KBM-7 (cell line): ENCODE data around the gene DDX42.

Source experiments
- DNase-seq: peaks from one replicate; pipeline ENCODE4 v3.0.0-alpha.2; 2015
- in situ Hi-C: fragments of 300-500 bp; cut with MboI; formaldehyde crosslinking; loops from 2 replicates; pipeline ENCODE4 v1.14.3; 2020; ENCODE audit warnings: low sequenced_read_pairs, low pct_unique_long_range_greater_than_20kb, mixed read lengths

Gene DDX42

DNA sequence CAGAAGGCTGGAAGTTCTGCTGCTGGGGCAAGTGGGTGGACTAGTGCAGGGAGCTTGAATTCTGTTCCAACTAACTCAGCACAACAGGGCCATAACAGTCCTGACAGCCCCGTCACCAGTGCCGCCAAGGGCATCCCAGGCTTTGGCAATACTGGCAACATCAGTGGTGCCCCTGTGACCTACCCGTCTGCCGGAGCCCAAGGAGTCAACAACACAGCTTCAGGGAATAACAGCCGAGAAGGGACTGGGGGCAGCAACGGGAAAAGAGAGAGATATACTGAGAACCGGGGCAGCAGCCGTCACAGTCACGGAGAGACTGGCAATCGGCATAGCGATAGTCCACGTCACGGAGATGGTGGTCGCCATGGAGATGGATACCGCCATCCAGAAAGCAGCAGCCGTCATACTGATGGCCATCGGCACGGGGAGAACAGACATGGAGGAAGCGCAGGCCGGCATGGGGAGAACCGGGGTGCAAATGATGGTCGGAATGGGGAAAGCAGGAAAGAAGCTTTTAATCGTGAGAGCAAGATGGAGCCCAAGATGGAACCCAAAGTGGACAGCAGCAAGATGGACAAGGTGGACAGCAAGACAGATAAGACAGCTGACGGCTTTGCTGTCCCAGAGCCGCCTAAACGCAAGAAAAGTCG is 43.9 kb downstream of the DDX42 start:
- in situ Hi-C loops: no loop called here

DNA sequence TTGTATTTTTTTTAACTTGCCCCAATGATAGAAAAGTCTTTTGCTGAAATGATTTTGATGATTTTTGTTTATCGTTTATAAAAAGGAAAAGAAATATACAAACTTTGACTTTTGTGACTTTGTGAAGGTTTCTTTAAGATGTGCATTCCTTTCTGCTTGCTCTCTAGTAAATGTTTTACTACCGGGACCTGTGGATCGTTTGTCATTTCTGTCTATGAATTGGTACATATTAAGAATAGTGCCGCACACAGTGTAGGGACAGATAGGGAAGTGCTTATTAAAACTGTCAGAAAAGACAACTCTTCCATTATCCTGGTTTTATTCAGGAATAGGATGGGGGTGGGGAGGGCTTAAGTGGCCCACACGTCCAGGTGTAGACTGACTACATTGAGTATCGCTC is 45.2 kb downstream of the DDX42 start:
- in situ Hi-C loops: no loop called here
- no peak for DNase-seq

More for the DNA sequence above, 43.9 kb downstream of the DDX42 start:
- DNase-seq: no peak

DNA sequence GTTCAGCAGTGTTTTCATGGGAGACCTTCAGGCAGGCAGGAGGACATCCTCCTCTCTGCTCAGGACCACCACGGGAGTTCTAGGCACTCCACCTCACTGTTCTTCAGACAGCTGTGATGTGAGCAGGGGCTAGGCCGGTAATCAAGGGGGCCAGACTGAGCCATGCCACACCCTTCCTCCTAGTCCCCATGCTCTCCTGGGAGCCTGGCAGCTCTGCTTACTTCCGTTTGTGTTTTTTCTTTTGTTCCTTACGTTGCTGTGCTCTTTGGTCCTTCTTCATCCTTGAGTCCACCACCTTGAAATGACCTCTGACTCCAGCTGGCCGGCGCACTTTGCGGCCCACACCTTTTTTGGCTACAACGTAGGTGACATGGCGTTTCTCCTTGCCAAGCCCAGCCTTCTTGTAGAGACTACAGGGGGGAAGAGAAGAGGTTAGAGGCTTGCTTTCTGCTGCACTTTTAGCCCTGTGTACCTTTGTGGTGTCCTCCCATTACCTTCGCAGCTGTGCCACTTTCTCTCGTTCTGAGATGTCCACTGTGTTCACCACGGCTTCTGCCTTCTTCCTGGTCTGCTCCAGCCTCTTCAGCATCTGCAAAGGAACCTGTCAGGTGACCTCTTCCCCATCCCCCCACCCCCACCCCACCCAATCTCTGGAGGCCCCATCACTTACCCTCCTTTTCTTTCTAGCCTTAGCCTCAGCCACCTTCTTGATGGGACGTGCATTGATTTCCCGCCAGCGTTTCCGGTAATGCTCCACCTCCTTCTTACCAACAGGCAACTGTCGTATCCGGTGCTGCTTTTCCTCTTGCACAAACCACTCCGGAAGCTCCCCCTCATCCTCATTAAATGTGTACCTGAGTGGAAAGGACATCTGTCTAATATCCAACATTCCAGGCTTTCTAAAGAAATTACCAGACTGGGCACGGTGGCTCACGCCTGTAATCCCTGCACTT is 45.9 kb downstream of the DDX42 start:
- DNase-seq: no peak
- in situ Hi-C loops: no loop called here

DNA sequence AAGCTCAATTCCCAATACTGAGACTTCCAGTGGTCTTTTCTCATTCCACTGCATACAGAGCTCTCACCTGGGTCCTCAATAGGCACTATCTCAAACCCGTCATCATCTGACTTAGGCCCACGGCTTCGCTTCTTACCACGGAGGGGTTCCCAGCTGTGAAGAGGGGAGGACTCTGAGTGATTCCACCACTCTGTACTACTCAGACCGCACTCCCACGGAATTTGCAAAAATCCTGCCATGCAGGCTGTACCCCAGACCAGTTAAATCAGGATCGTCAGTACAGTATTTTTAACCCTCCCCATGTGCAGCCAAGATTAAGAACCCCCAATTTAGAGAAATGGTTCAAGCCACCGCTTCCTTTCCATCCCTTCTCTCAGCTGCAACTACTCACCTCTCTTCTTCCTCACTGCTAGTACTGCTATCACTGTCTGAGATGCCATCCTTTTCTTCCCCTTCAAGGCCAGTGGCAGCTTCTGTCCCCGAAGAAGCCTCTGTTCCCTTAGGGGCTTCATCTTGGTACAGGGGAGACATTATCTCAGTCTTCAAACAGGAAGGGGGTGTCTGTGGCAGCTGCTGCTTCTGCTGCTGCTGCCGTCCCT is 47.1 kb downstream of the DDX42 start:
- in situ Hi-C loops: no loop called here

DNA sequence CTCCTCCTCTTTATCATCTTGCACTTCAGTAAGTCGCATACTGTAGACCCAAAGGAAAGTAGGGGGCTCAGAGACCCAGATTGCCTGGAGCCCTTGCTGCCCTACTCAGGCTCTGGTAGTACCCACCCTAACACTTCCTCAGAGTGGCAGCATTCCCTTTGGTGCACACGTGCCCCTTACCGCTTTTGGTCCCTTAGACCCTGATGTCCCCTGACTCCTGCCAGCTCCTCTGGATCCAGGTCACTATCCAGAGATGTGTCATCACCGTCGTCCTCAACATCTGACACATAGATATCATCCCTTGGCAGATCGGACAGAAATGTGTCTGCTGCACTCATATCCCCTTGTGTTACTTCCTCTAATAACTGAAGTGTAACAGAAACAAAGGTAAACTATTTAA is 47.8 kb downstream of the DDX42 start:
- DNase-seq: no peak
- in situ Hi-C loops: no loop called here

More for the DNA sequence above, 47.1 kb downstream of the DDX42 start:
- DNase-seq: no peak

DNA sequence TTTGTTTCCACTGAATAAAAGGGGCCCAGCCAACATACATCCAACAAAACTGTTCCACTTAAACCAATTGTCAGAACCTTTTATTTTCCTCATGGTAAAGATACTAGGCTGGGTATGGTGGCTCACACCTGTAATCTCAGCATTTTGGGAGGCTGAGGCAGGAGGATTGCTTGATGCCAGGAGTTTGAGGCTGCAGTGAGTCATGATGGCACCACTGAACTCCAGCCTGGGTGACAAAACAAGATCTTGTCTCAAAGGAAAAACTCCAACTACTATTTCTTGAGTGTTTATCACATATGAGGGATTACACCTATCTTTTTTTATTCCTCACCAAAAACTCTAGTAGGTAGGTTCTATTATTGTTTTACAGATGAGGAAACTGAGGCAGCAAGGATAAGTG is 48.6 kb downstream of the DDX42 start:
- no peak for DNase-seq
- in situ Hi-C loops: no loop called here

DNA sequence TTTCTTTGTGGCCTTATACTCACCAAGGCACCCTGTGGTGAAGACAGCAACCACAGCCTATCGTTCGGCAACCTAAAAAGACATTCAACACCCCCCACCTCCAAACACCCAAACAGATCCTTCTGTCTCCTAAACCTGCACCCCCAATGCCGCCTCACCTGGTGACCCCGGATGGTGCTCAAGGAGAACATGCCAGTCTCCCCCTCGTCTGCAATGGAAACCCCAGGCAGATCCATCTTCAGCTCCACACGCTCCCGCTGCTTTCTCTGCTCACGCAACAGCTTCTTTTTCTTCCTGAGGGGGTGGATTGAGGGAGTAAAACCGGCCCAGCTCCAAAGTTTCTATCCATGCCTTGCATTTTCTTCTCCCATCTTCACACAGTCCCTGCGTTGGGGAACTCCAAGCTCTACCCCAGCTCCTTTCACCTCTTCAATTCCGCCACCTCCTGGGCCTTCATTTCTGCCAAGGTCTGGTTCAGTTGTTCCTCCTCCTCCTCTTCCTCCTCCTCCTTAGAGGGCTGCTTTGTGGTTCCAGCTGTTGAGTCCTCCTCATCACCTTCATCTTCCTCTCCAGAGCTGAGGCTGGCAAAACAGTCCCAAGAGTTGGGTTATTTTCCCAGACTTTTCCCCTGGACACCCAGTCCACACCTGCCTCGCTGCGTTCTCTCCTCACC is 49.8 kb downstream of the DDX42 start:
- DNase-seq: no peak
- in situ Hi-C loops: no loop called here

DNA sequence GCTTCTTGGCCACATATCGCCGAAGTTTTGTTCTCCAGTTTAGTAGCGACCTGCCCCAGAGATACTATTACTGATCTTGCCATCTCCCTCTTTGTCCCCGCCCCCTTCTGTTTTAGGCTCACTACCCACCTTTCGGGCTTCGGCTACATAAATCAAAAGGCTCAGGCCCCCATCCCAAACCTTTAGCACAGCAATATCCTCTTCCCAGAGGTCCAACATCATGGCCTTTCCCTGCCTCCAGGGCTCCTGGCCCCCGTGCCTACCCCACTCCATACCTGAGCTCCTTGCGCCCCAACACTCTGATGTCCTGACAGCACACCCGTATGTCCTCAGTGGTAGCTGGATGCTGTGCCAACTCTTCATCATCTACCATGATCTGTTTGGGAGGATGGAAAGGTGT is 50.4 kb downstream of the DDX42 start:
- in situ Hi-C loops: no loop called here
- DNase-seq: no peak

DNA sequence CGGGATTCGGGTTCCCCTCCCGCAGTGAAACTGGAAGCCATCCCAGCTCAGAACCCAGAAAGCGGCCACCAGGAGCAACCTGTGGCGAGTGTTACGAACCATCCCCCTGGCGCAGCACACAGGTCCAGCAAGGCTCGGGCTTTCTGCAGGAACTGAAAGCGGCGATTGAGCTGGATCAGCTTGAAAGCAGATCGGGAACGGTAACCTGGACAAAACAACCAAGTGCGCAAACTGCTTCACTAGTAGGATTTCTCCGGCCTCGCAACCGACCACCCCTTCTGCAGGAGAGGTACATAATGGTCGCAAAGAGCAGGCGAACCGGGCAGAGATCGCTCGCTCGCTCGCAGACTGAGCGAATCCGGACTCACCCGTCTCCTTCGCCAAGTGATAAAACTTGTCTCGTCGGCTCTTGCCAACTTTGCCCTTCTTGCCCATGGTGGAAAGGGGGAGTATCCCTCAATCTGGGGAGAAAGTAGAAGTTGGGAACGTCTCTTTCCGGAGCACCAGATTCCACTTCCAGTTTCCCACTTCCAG is 52.6 kb downstream of the DDX42 start:
- in situ Hi-C loops: no loop called here
- no peak for DNase-seq

DNA sequence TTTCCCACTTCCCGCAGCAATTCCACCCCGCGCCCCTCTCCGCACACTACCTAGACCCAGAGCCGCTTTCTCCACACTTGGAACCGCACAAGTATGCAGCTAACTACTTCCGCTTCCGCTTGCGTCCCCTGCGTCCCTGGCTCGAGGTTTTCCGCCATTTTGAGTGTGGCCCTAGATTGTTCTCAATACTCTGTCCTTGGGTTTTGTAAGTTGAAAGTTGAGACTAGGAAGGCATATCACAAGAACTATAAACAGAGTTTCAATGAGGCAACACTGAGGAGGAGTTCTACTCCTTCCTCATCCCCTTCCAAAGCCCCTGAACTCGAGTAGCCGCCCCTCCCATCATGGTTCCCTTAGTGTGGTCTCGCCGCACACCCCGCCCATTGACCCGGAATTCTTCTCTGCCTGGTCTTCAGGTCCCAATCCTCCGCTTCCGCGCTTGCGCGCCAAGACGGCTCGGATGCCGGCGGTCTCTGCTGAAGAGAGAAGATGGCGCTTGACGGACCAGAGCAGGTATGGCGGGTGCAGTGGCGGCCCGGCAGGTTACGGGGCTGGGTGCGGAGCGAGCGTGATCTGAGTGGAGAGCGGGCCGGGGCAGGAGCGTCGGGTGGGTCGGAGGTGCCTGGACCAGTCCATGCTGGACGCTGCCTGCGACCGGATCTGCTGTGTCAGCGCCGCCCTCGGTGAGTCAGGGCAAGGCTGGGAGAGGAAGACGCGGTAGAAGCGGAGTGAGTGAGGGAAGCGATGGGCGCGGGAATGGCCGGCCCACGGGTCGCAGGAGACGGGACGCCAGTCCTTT is 53.2 kb downstream of the DDX42 start, which contains the start of the genes FTSJ3 and PSMC5:
Gene FTSJ3, minus strand, starts transcription at position 662 of the 799 bp plus-strand sequence. CDS start 761 bp downstream, outside the sequence.
Gene PSMC5, plus strand, starts transcription at position 430 of the 799 bp plus-strand sequence. Its CDS starts 60 bp downstream, at position 490.
- peak; percentile 96 for DNase-seq
- in situ Hi-C loops: no loop called here

DNA sequence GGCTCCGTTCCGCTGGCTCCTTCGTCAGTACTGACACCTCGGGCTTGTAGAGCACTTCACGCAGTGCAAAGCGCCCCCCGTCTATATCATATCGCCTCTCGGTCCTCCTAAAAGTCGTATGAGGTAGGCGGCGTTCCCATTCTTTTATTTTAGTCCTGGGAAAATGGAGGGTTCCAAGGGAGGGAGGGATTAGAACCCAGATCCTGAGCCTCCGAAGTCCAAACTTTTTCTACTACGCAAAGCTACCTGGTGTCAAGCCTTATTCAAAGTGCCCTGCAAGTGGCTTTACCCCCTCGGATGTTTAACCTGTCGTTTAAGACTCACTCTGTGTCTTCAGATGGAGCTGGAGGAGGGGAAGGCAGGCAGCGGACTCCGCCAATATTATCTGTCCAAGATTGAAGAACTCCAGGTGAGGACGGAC is 53.8 kb downstream of the DDX42 start:
- DNase-seq: no peak
- in situ Hi-C loops: no loop called here

DNA sequence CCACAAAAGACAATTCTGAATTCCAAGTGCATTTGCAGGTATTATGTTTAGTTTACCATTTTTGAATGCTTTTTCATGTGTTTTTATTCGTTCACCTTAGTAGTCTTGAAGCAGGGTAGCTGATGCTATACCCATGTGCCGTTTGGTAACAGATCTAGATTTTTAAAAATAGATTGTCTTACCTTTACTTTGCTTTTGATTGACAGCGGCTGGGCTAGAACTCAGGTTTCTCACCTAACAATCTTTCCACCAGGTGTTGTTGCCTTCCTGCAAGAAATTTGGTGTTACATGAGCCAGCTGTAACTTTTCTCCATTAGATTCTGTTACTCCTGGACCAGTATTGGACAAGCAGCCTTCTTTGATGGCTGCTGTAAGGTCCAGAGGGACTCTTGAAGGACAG is 55.0 kb downstream of the DDX42 start:
- no peak for DNase-seq
- in situ Hi-C loops: no loop called here

DNA sequence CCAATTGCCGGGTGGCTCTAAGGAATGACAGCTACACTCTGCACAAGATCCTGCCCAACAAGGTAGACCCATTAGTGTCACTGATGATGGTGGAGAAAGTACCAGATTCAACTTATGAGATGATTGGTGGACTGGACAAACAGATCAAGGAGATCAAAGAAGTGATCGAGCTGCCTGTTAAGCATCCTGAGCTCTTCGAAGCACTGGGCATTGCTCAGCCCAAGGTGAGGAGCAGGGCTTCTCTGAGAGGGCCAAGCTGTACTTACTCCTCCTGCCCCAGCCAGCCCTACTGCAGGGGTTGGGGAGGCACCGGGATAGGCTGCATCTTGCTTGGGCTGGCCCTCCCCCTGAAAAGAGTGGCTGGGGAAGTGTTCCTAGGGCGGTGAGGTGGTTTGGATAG is 56.3 kb downstream of the DDX42 start:
- DNase-seq: no peak
- in situ Hi-C loops: no loop called here

DNA sequence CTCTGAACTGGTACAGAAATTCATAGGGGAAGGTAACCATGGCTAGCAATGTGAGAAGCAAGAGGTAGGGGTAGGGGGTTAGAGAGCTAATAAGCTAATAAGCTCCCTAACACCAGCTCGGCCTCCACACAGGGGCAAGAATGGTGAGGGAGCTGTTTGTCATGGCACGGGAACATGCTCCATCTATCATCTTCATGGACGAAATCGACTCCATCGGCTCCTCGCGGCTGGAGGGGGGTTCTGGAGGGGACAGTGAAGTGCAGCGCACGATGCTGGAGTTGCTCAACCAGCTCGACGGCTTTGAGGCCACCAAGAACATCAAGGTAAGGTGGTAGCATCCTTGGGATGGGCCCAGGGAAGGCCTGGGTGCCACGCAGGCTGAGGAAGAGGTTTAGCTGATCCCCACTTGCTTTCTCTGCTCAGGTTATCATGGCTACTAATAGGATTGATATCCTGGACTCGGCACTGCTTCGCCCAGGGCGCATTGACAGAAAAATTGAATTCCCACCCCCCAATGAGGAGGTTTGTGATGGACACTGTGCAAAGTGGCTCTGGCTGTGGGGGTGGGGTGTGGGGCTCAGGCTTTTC is 57.0 kb downstream of the DDX42 start:
- DNase-seq: no peak
- in situ Hi-C loops: no loop called here

DNA sequence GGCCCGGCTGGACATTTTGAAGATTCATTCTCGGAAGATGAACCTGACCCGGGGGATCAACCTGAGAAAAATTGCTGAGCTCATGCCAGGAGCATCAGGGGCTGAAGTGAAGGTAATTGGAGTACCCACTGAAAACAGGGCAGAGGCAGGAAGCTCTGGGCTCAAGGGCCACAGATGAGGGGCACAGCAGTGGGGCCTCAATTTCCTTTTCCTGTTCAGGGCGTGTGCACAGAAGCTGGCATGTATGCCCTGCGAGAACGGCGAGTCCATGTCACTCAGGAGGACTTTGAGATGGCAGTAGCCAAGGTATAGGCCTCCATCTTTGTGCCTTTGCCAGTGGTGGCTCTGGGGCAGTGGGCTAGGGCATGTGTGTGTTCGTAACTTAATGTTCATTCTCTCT is 57.5 kb downstream of the DDX42 start:
- in situ Hi-C loops: no loop called here
- DNase-seq: no peak

DNA sequence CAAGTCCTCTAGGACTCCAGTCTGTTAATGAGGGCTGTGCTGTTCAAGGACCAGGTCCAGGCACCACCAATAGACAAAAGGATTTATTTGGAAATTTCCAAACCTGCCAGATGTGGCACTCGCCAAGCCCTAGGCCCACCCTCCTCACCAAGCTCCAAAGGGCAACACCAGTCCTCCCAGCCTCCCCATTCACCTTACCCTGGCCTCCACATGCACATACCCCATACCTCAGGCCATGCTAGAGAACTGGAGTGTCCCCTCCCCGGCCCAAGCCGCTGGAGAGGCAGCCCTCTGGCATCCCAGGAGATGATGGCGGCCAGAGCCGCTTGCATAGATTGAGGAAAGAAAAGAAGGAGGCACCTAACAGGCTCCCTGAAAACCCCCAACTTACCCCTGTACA is 58.0 kb downstream of the DDX42 start:
- in situ Hi-C loops: no loop called here
- no peak for DNase-seq

DNA sequence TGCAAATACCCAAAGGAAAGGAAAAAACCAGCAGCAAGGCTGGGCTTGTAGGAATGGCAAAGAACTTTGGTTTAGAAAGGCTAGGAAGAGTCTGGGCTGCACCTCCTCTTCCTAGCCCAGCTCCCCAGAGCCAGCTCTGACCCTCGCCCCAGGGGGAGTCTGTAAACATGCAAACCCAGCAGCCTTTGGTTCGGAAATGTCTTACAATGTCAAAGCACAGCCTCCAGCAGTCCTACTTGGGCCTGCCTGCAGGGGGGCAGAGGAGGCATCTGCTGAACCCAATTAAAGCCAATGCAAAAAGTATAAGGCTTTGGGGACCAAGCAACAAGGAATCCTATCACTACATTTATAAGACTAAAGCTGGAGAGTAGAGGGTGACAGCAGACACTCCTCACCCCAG is 58.5 kb downstream of the DDX42 start:
- in situ Hi-C loops: no loop called here
- no peak for DNase-seq
